Activated T-cell treated with anti-CD3 and anti-CD28 coated beads, Interleukin-2, amount 50 U/mL, for 24 hours (primary cell): ENCODE results near the gene GALNT6.
A peak's percentile ranks its signal among the peaks of the same experiment; 100 is the strongest.

Experiments
- DNase-seq: peaks from one replicate; pipeline ENCODE4 v3.0.0-alpha.2; 2020
- H3K27ac Mint-ChIP-seq: 2 replicates; pipeline ENCODE4 v1.8.0; 2020; ENCODE audit warnings: mild to moderate bottlenecking, mixed read lengths
- H3K27me3 Mint-ChIP-seq: 2 replicates; pipeline ENCODE4 v1.8.0; 2020; ENCODE audit warnings: mixed read lengths
- H3K36me3 Mint-ChIP-seq: 2 replicates; pipeline ENCODE4 v1.8.0; 2020; ENCODE audit warnings: low read depth, mixed read lengths
- H3K4me1 Mint-ChIP-seq: 2 replicates; pipeline ENCODE4 v1.8.0; 2020; ENCODE audit warnings: low read depth, mixed read lengths
- H3K4me3 Mint-ChIP-seq: 2 replicates; pipeline ENCODE4 v1.8.0; 2020; ENCODE audit warnings: mild to moderate bottlenecking, moderate library complexity, mixed read lengths
- H3K9me3 Mint-ChIP-seq: 2 replicates; pipeline ENCODE4 v1.8.0; 2020; ENCODE audit warnings: mixed read lengths

The GALNT6 gene

DNA sequence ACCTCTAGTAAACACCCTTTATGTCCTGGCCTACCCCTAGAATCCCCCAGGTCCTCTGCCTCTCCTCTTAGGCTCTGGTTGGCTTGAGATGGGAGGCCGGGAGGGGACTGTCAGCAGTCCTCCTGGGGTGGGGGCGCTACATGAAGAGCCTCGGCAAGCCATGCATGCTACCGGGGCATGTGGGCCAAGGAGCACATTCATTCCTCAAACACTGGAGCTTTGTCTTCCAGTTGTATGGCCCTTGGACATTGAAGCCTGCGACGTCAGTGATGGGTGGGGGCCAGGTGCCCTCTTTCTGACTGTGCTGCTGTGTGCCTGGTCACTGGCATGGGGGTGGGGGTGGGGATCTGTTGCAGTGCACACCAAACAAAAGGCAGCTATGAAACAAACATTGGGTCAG, 28.9 kb downstream of the GALNT6 start:
- DNase-seq = no peak
- Mint-ChIP-seq H3K4me3 (no peak overlapping the region), H3K27me3 (no peaks in the 10 kb centered on the region), H3K27ac (no peak overlapping the region), H3K4me1 (peaks cover 9% of the 10 kb centered on the region), H3K36me3 (peaks cover 49% of the 10 kb centered on the region), H3K9me3 (no peaks in the 10 kb centered on the region)

DNA sequence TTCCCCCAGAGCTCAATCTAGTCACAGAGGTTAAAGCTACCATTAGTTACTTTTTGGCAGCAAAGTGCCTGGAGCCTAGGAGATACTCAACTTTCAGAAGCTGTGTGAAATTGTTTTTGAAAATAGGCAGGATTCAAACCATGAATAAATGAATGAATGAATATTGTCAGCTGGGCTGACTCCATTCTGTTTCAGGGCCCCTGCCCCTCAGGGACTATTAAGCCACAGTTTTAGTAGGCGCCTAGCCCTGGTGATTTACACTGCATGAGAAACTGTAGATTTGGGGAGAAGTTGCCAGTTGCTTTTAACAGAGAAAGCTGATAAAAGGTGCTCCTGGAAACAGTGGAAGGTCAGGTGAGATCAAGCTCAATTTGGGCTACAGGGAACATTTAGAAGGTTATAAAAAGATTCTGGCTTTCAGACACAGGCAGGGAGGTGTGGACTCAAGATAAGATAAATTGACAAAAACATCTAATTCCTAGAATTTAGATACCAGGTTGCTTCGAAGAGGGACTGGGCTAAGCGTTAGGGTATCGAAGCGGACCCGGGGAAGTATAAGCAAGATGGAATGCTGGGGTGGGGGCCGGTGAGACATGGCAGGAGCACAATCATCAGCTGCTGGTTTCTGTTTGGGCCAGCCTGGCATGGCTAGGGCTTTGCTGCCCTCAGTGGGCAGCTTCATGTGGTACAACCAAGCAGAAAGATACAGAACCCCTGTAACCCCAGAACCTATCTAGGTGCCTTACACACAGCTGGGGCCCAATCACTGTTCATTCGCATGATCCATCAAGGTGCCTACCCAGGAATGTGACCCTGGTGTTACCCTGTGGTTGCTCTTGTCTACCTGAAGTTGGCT, 29.8 kb downstream of the GALNT6 start:
- DNase-seq = no peak
- no peak overlapping the region for H3K4me3 Mint-ChIP-seq
- no peaks in the 10 kb centered on the region for H3K9me3 Mint-ChIP-seq
- H3K36me3 Mint-ChIP-seq = peaks cover 54% of the 10 kb centered on the region
- H3K27ac Mint-ChIP-seq = peak overlapping the region; percentile 15
- peaks cover 15% of the 10 kb centered on the region for H3K4me1 Mint-ChIP-seq
- H3K27me3 Mint-ChIP-seq = no peaks in the 10 kb centered on the region

GRCh38 chr12:51360315-51360714, 30.9 kb downstream of the GALNT6 start:
- no peak overlapping the region for H3K4me3 Mint-ChIP-seq
- H3K9me3 Mint-ChIP-seq = no peaks in the 10 kb centered on the region
- no peaks in the 10 kb centered on the region for H3K27me3 Mint-ChIP-seq
- H3K36me3 Mint-ChIP-seq = peaks cover 54% of the 10 kb centered on the region
- H3K27ac Mint-ChIP-seq = no peak overlapping the region
- peaks cover 13% of the 10 kb centered on the region for H3K4me1 Mint-ChIP-seq
- no peak for DNase-seq

GRCh38 chr12:51359851-51360250, 31.4 kb downstream of the GALNT6 start:
- H3K9me3 Mint-ChIP-seq = no peaks in the 10 kb centered on the region
- H3K4me3 Mint-ChIP-seq = no peak overlapping the region
- no peaks in the 10 kb centered on the region for H3K27me3 Mint-ChIP-seq
- H3K36me3 Mint-ChIP-seq = peaks cover 56% of the 10 kb centered on the region
- H3K27ac Mint-ChIP-seq = no peak overlapping the region
- no peak for DNase-seq
- peaks cover 13% of the 10 kb centered on the region for H3K4me1 Mint-ChIP-seq

DNA sequence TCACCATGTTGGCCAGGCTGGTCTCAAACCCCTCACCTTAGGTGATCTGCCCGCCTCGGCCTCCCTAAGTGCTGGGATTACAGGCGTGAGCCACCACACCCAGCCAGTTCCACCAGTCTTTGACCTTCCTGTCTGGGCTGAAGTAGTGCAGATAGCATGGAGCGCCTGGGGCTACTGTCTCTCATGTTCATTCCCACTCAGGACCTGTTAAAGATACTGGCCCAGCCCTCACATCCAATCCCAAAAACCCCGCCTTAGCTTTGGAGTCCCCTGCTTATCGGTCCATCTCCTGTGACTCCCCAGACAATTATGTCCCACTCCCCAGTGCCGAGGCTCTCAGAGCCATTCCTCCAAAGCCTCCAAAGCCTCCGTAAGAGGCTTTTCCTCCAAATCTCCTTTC, 32.7 kb downstream of the GALNT6 start:
- H3K4me1 Mint-ChIP-seq = peaks cover 13% of the 10 kb centered on the region
- peak overlapping the region; percentile 22 for H3K27ac Mint-ChIP-seq
- H3K4me3 Mint-ChIP-seq = no peak overlapping the region
- no peaks in the 10 kb centered on the region for H3K27me3 Mint-ChIP-seq
- H3K36me3 Mint-ChIP-seq = peaks cover 61% of the 10 kb centered on the region
- H3K9me3 Mint-ChIP-seq = no peaks in the 10 kb centered on the region
- DNase-seq = no peak

DNA sequence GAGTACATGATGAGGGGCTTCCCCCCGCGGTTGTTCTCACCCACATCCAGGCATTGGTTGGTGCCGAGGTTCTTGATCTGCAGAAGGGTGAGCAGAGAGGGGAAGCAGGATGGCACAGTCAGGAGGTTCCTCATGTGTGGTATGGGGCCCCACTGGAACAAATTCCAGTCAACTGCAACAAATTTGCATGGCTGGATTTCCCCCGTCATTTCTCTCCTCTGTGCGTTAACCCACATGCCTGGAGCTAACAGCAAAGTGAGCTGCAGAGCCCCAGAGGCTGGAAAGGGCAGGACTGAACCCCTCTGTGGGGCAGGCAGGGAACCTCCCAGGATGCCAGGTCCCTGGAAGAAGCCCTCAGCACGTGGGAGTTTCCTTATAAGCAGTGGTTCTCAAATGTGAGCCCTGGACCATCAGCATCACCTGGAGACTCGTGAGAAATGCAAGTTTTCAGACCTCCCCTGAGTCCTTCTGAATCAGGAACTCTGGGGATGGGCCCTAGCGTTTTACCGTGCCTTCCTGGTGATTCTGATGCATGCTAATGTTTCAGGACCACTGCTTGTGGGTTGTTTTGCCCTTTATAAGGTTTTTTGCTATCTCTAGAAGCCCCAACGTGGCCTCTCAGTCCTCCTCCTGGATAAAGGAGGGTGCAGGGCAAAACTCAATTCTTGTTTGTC, 33.7 kb downstream of the GALNT6 start:
- Mint-ChIP-seq H3K27ac (peak overlapping the region; percentile 57), H3K4me3 (no peak overlapping the region), H3K9me3 (no peaks in the 10 kb centered on the region), H3K4me1 (peaks cover 13% of the 10 kb centered on the region), H3K27me3 (no peaks in the 10 kb centered on the region), H3K36me3 (peaks cover 60% of the 10 kb centered on the region)
- DNase-seq = no peak

DNA sequence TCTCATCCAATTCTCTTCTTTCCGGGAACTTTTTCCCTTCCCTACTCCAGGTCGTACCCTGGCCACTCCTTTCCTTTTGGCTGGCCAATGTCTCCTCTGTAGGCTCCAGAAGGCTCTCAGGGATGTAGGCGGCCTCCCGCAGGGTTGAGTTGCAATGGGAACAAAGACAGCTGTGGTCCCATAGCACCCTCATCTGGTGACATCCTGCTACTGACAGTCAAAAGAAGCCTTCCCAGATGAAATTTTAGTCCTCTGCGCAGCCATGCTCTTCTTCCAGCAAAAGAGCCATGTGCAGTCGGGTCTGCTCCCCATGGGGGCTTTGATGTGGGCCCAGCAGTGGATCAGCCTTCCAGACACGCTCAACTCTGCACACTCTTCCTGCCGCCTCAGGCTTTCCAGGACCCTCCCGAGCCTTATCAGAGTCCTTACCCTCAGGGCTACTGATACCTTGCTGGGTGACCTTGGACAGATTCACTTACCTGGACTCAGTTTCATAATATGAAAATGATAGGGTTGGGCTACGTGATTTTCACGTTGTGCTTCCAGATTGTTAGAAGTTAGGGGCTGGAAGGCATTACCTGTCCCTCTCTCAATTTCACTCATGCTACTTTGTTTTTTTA, 39.2 kb downstream of the GALNT6 start:
- Mint-ChIP-seq H3K4me3 (no peak overlapping the region), H3K27ac (no peak overlapping the region), H3K27me3 (no peaks in the 10 kb centered on the region), H3K36me3 (peaks cover 18% of the 10 kb centered on the region), H3K4me1 (peaks cover 2% of the 10 kb centered on the region), H3K9me3 (no peaks in the 10 kb centered on the region)
- DNase-seq = peak; percentile 38

- no peak overlapping the region for H3K27ac Mint-ChIP-seq
- no peaks in the 10 kb centered on the region for H3K27me3 Mint-ChIP-seq
- H3K4me1 Mint-ChIP-seq = no peaks in the 10 kb centered on the region
- no peak overlapping the region for H3K4me3 Mint-ChIP-seq
- peaks cover 6% of the 10 kb centered on the region for H3K36me3 Mint-ChIP-seq
- no peaks in the 10 kb centered on the region for H3K9me3 Mint-ChIP-seq
- no peak for DNase-seq
Observed at GRCh38 chr12:51349026-51349425, 42.2 kb downstream of the GALNT6 start.

DNA sequence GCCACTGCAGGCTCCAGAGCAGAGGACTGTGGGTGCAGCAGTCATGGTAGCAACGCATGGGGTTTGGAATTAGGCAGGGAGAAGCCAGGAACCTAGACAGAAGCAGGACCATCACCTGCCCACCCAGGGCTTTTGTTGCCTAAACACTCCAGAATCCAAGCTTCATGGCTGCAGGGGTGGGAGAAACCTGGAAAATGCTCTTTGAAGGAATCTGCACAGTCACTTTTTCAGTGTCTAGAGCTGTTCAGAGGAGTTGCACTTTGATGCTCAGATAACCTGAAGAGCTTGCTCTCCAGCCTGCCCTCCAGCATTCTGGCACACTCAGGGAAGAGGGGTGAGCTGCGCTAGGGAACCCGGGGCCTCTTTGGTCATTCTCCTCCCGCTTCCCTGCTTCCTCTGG, 43.1 kb downstream of the GALNT6 start:
- H3K4me3 Mint-ChIP-seq = no peak overlapping the region
- H3K27ac Mint-ChIP-seq = no peak overlapping the region
- peaks cover 2% of the 10 kb centered on the region for H3K36me3 Mint-ChIP-seq
- no peaks in the 10 kb centered on the region for H3K27me3 Mint-ChIP-seq
- H3K4me1 Mint-ChIP-seq = peaks cover 6% of the 10 kb centered on the region
- no peak for DNase-seq
- H3K9me3 Mint-ChIP-seq = no peaks in the 10 kb centered on the region

DNA sequence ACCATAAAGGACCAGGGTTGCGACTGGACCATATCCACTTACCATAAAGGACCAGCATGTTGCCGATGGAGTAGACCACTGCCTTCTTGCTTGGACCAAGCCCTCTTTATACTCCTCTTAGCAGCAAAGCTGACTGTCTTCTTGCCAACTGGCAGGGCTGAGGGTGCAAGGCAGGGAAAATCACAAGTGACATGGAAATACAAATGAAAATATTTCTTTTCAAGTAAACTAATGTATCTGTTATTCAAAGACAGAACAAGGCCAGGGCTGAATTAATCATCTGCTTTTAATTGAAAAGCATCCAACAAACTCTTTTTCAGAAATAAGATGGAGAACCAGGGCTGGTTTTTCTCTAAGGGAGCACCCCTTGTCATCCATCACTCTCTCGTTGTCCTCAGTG, 44.6 kb downstream of the GALNT6 start, which contains the start of gene CELA1:
Gene CELA1 (minus strand): TSS at position 99 of the 400 bp plus-strand sequence. CDS start 41 bp downstream, at position 58.
- no peaks in the 10 kb centered on the region for H3K36me3 Mint-ChIP-seq
- H3K4me3 Mint-ChIP-seq = no peak within 1 kb of the TSS
- peaks cover 17% of the 10 kb centered on the region for H3K4me1 Mint-ChIP-seq
- H3K9me3 Mint-ChIP-seq = no peaks in the 10 kb centered on the region
- H3K27me3 Mint-ChIP-seq = no peaks in the 10 kb centered on the region
- no peak within 1 kb of the TSS for H3K27ac Mint-ChIP-seq
- no peak for DNase-seq

DNA sequence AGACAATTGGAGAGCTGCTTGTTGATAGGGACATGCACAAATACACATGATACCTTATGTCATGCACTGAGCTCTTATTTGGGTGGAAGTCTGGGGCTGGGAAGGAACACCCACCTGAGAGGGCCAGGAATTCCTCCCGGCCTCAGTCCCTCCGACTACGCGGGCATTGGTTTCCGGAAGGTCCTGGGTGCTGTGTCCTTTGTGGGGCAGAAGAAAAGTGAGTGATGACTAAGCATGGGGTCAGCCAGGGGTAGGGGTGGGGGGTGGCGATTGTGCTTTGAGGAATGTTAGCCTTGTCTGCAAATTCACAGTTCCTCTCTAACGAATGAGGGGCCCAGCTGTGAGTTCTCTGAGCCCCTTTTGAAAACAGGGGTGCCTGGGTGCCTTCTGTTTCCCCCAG, 45.5 kb downstream of the GALNT6 start:
- H3K27ac Mint-ChIP-seq = no peak overlapping the region
- DNase-seq = no peak
- no peaks in the 10 kb centered on the region for H3K27me3 Mint-ChIP-seq
- H3K9me3 Mint-ChIP-seq = no peaks in the 10 kb centered on the region
- H3K36me3 Mint-ChIP-seq = no peaks in the 10 kb centered on the region
- H3K4me1 Mint-ChIP-seq = peaks cover 23% of the 10 kb centered on the region
- no peak overlapping the region for H3K4me3 Mint-ChIP-seq

GRCh38 chr12:51343201-51343600, 48.0 kb downstream of the GALNT6 start:
- Mint-ChIP-seq H3K27ac (no peak overlapping the region), H3K4me3 (no peak overlapping the region), H3K27me3 (no peaks in the 10 kb centered on the region), H3K9me3 (no peaks in the 10 kb centered on the region), H3K36me3 (no peaks in the 10 kb centered on the region), H3K4me1 (peaks cover 23% of the 10 kb centered on the region)
- DNase-seq = no peak

- H3K9me3 Mint-ChIP-seq = no peaks in the 10 kb centered on the region
- peaks cover 23% of the 10 kb centered on the region for H3K4me1 Mint-ChIP-seq
- no peak overlapping the region for H3K27ac Mint-ChIP-seq
- H3K36me3 Mint-ChIP-seq = no peaks in the 10 kb centered on the region
- H3K27me3 Mint-ChIP-seq = no peaks in the 10 kb centered on the region
- DNase-seq = no peak
- H3K4me3 Mint-ChIP-seq = no peak overlapping the region
Observed at GRCh38 chr12:51342416-51342815, 48.8 kb downstream of the GALNT6 start.

DNA sequence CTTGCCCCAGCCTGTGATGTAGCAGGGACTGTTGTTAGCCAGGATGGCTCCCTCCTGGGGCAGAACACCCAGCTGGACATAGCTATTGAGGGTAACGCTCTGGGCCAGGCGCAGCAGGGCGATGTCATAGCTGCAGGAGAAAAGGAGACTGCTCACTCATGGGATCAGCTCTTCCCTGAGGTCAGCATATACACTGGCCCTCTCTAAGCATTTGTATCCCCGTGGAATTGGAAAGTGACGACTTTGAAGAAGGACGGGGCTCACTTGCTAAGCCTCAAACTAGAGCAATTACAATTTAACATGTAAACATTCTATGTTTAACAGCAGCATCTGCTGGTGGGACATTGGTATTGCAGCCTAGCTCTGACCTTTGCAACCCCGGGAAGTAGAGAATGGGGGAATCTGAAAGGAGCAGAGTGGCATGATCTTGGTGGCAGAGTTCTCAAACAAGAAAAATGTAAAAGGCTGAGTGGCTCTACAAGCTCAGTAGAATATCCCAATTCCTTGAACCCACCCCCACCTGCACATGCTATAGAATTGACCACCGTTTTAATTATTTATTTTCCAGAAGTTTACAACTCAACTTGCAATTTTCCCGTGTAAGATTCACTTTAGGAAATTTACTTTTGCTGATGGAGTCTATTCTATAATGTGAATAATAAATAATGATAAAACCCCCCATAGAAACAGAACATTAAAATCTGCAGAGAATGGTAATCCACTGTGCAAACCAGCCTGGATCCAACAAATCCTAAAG, 49.8 kb downstream of the GALNT6 start:
- peaks cover 23% of the 10 kb centered on the region for H3K4me1 Mint-ChIP-seq
- peak; percentile 75 for DNase-seq
- no peaks in the 10 kb centered on the region for H3K9me3 Mint-ChIP-seq
- no peaks in the 10 kb centered on the region for H3K27me3 Mint-ChIP-seq
- no peak overlapping the region for H3K4me3 Mint-ChIP-seq
- no peaks in the 10 kb centered on the region for H3K36me3 Mint-ChIP-seq
- no peak overlapping the region for H3K27ac Mint-ChIP-seq
